K562 (cell line): ENCODE data around the gene SNCA. TPM values are rescaled to one million over a fixed set of nuclear protein-coding genes. Genes with fewer than 3 reads are reported as not detected.

Source experiments
- ATAC-seq: fragments of 200-7000 bp; cut with Tn5 transposase; 3 replicates; pipeline ENCODE4 v1.9.1; 2020; ENCODE audit warnings: moderate library complexity
- BruUV-seq: library from RNA; stranded (reverse); fragments of 400-500 nt; replicated peaks from 2 replicates; lab custom pipeline; 2021; lab: Mats Ljungman, UMichigan
- CTCF ChIA-PET: fragments of 300-600 bp; formaldehyde crosslinking; extraction: SDS; loops from one replicate; lab custom pipeline; 2021; ENCODE audit warnings: low intra/inter-chr PET ratio; lab: Yijun Ruan, JAX
- POLR2A ChIA-PET: fragments of 300-600, 350-650 bp; sonication (Branson Sonifier 250); formaldehyde crosslinking; extraction: SDS; loops from one replicate; lab custom pipeline; 2021; ENCODE audit warnings: antibody characterized with exemption, inconsistent platforms; lab: Yijun Ruan, JAX
- DNase-seq, 4 experiments: peaks; one replicate each; pipeline versions ENCODE4 v3.0.0 to v3.0.0-alpha.2; 2011 to 2018; ENCODE audit warnings: low spot score in 3 of 4, mixed read lengths in 3 of 4; ENCODE audit errors: extremely low read depth in 1 of 4
- FAIRE-seq: peaks from 2 replicates; lab custom pipeline; 2011; peaks lifted over from hg19 to GRCh38; lab: Jason Lieb, UNC
- H2AFZ ChIP-seq: 2 replicates; pipeline ENCODE4 v1.6.0; 2011; ENCODE audit warnings: low read depth, low read length, control low read depth, inconsistent platforms
- H3K27ac ChIP-seq: fragments of 200-600 bp; 3 replicates; pipeline ENCODE4 v1.8.0; 2011; ENCODE audit warnings: low read depth, mild to moderate bottlenecking, control low read depth, inconsistent platforms, low read length, moderate library complexity, mixed read lengths; ENCODE audit errors: extremely low read depth
- H3K27me3 ChIP-seq, 2 experiments: fragments of 300-600 bp in 1 of 2; 2 replicates in 1 of 2; 3 replicates in 1 of 2; pipeline versions ENCODE4 v1.6.0 to v1.8.0; 2011; ENCODE audit warnings: inconsistent platforms in 2 of 2, low read length in 2 of 2, mild to moderate bottlenecking in 1 of 2, mixed read lengths in 1 of 2, moderate library complexity in 1 of 2; ENCODE audit not compliant: control insufficient read depth in 2 of 2, insufficient read depth in 2 of 2
- H3K36me3 ChIP-seq: fragments of 300-600 bp; 3 replicates; pipeline ENCODE4 v1.8.0; 2011; ENCODE audit warnings: mild to moderate bottlenecking, low read length, inconsistent platforms; ENCODE audit not compliant: control insufficient read depth, insufficient read depth
- H3K4me1 ChIP-seq, 2 experiments: fragments of 200-600 bp in 1 of 2; replicated peaks in 1 of 2; 2 replicates in 1 of 2; 3 replicates in 1 of 2; pipeline versions ENCODE4 v1.5.1 to v1.8.0; 2011; ENCODE audit warnings: inconsistent platforms in 2 of 2, low read length in 2 of 2, mild to moderate bottlenecking in 1 of 2, mixed read lengths in 1 of 2, moderate library complexity in 1 of 2; ENCODE audit not compliant: control insufficient read depth in 2 of 2, insufficient read depth in 2 of 2
- H3K4me2 ChIP-seq: 2 replicates; pipeline ENCODE4 v1.6.1; 2011; ENCODE audit warnings: low read length, control low read depth, inconsistent platforms, mixed read lengths; ENCODE audit not compliant: insufficient read depth
- H3K4me3 ChIP-seq: fragments of 200-600 bp; sonication (generic), shearing (Covaris generic); 2 replicates; pipeline ENCODE4 v1.5.1; 2016; ENCODE audit warnings: control low read depth, inconsistent platforms
- H3K79me2 ChIP-seq: fragments of 200-600 bp; 3 replicates; pipeline ENCODE4 v1.8.0; 2011; ENCODE audit warnings: low read length, inconsistent platforms; ENCODE audit not compliant: control insufficient read depth, insufficient read depth
- H3K9ac ChIP-seq, 2 experiments: 2 replicates each; pipeline versions ENCODE4 v1.6.0 to v1.6.1; 2011; ENCODE audit warnings: low read depth in 2 of 2, low read length in 2 of 2, control low read depth in 1 of 2, inconsistent platforms in 1 of 2, mild to moderate bottlenecking in 1 of 2, mixed read lengths in 1 of 2; ENCODE audit not compliant: insufficient read depth in 1 of 2
- H3K9me1 ChIP-seq: one replicate; pipeline ENCODE4 v1.6.0; 2011; ENCODE audit warnings: inconsistent platforms, mild to moderate bottlenecking, low read length, moderate library complexity; ENCODE audit not compliant: control insufficient read depth, insufficient read depth
- H3K9me3 ChIP-seq: replicated peaks from 2 replicates; pipeline ENCODE4 v1.5.1; 2011; ENCODE audit warnings: low read depth, low read length, inconsistent platforms; ENCODE audit not compliant: control insufficient read depth, insufficient read depth
- H4K20me1 ChIP-seq: replicated peaks from 2 replicates; pipeline ENCODE4 v1.6.1; 2011; ENCODE audit warnings: low read length, inconsistent platforms, mixed read lengths; ENCODE audit not compliant: control insufficient read depth, insufficient read depth
- BRF2 ChIP-seq: IDR thresholded peaks from 3 replicates; pipeline ENCODE4 v1.6.1; 2011; ENCODE audit warnings: borderline replicate concordance, mild to moderate bottlenecking; ENCODE audit not compliant: insufficient read length, insufficient read depth
- DEAF1 ChIP-seq: fragments of 450-650 bp; formaldehyde crosslinking; IDR thresholded peaks from 2 replicates; pipeline ENCODE4 v1.4.0; 2020; ENCODE audit warnings: mild to moderate bottlenecking, moderate library complexity
- E2F8 ChIP-seq: fragments of 450-650 bp; IDR thresholded peaks from 2 replicates; pipeline ENCODE4 v1.7.1; 2018; ENCODE audit warnings: mild to moderate bottlenecking, low read depth; ENCODE audit not compliant: partially characterized antibody
- GABPA ChIP-seq: fragments of 200-800 bp; sonication (Bioruptor generic); conservative IDR thresholded peaks from 2 replicates; pipeline ENCODE4 v1.6.1; 2016; ENCODE audit warnings: low read depth, missing genetic modification characterization, missing compliant biosample characterization
- GATA2 ChIP-seq: sonication (generic); formaldehyde crosslinking; IDR thresholded peaks from 2 replicates; pipeline ENCODE4 v1.4.0; 2020; ENCODE audit warnings: mild to moderate bottlenecking, missing genetic modification reagents
- KAT7 ChIP-seq: sonication (generic); formaldehyde crosslinking; IDR thresholded peaks from 2 replicates; pipeline ENCODE4 v1.8.0; 2022; ENCODE audit warnings: missing genetic modification reagents, mild to moderate bottlenecking, borderline replicate concordance
- NFXL1 ChIP-seq: fragments of 450-650 bp; formaldehyde crosslinking; IDR thresholded peaks from 2 replicates; pipeline ENCODE4 v1.4.0; 2021; ENCODE audit warnings: mild to moderate bottlenecking
- NRF1 ChIP-seq, 2 experiments: fragments of 450-650 bp; IDR thresholded peaks in 1 of 2; conservative IDR thresholded peaks in 1 of 2; 2 replicates each; pipeline ENCODE4 v1.6.1; 2014; ENCODE audit warnings: mild to moderate bottlenecking in 2 of 2
- SAFB ChIP-seq: fragments of 200-400 bp; formaldehyde crosslinking; IDR thresholded peaks from 2 replicates; pipeline ENCODE4 v1.6.1; 2017; ENCODE audit warnings: low read depth, low read length, borderline replicate concordance
- TRIM28 ChIP-seq: fragments of 450-650 bp; IDR thresholded peaks from 2 replicates; pipeline ENCODE4 v1.6.1; 2017
- ZBTB43 ChIP-seq: sonication (generic); formaldehyde crosslinking; IDR thresholded peaks from 2 replicates; pipeline ENCODE4 v1.8.0; 2023; ENCODE audit warnings: mild to moderate bottlenecking, missing genetic modification reagents
- ZC3H8 ChIP-seq: fragments of 450-650 bp; IDR thresholded peaks from 2 replicates; pipeline ENCODE4 v1.6.1; 2017
- ZNF140 ChIP-seq: fragments of 250-450 bp; sonication (Bioruptor Pico); IDR thresholded peaks from 2 replicates; pipeline ENCODE4 v1.8.0; 2021; ENCODE audit warnings: moderate library complexity, mild to moderate bottlenecking, inconsistent platforms
- ZNF23 ChIP-seq: fragments of 250-450 bp; sonication (Bioruptor Pico); IDR thresholded peaks from 2 replicates; pipeline ENCODE4 v1.4.0; 2020; ENCODE audit warnings: mild to moderate bottlenecking
- ZNF444 ChIP-seq: fragments of 250-450 bp; sonication (Bioruptor Pico); IDR thresholded peaks from 2 replicates; pipeline ENCODE4 v1.4.0; 2020; ENCODE audit warnings: mild to moderate bottlenecking, moderate library complexity
- ZNF778 ChIP-seq: fragments of 450-650 bp; formaldehyde crosslinking; IDR thresholded peaks from 2 replicates; pipeline ENCODE4 v1.4.0; 2020; ENCODE audit warnings: mild to moderate bottlenecking, moderate library complexity
- WGBS: fragments of 100-300 bp; shearing (Covaris generic); methylation state at CpG from one replicate; pipeline ENCODE4 v1.1.6; 2016; ENCODE audit warnings: low coverage, mixed read lengths; ENCODE audit not compliant: insufficient coverage; ENCODE audit errors: missing lambda C conversion rate; 5-methylcytosine and 5-hydroxymethylcytosine counted together
- in situ Hi-C: fragments of 300-500 bp; cut with MboI; formaldehyde crosslinking; loops from 4 replicates; pipeline ENCODE4 v1.15.0; 2018; ENCODE audit warnings: inconsistent platforms, mixed read lengths
- intact Hi-C: fragments of 100-400 bp; cut with micrococcal nuclease; formaldehyde crosslinking; loops from 2 replicates; pipeline ENCODE4 v1.14.2; 2022
- polyA plus RNA-seq, 8 experiments: library from polyadenylated mRNA; depleted of rRNA in 4 of 8; stranded (reverse) in 5 of 8; unstranded in 3 of 8; fragments of >200 nt; fragmentation: Nextera tagmentation in 2 of 8; fragmentation: Illumina TruSeq in 1 of 8; extraction: Ambion mirVana in 2 of 8; extraction: Trizol in 1 of 8; gene quantifications; 2 replicates each; pipeline versions ENCODE4 v1.2.1 to v1.2.3, GENCODE V29; 2011 to 2014; ENCODE audit warnings: inconsistent platforms in 1 of 8, missing spikeins in 1 of 8
- total RNA-seq, 7 experiments: library from RNA; depleted of rRNA in 6 of 7; stranded (reverse); fragments of >200 nt in 6 of 7; fragmentation: Illumina TruSeq in 2 of 7; extraction: Trizol in 2 of 7; gene quantifications; 2 replicates each; pipeline versions ENCODE4 v1.2.1 to v1.2.3, GENCODE V29; 2011 to 2021; ENCODE audit warnings: low replicate concordance in 1 of 7

The SNCA gene
- total and polyA plus RNA-seq, 9 of the 15 experiments (the other 6 are each of a cell fraction or from before 2014, with no cell fraction given) = 1.7 to 12.6 (median 3.6) TPM

- 0% methylated on average over 2 of the region's 2 CpGs for WGBS
- no peaks in the 10 kb centered on the region for H3K36me3 ChIP-seq
- in situ Hi-C loops (no loop called here), intact Hi-C loops (no loop called here)
- no peaks in the 10 kb centered on the region for H3K4me1 ChIP-seq
- no peak overlapping the region for H3K27ac ChIP-seq
- no peaks in the 10 kb centered on the region for H3K79me2 ChIP-seq
- ChIA-PET CTCF (no interaction called here), POLR2A (no interaction called here)
- DNase-seq (no peak), FAIRE-seq (no peak), ATAC-seq (no peak)
- H3K27me3 ChIP-seq = no peaks in the 10 kb centered on the region
- H3K4me2 ChIP-seq = no peak overlapping the region
- H3K9ac ChIP-seq = no peak overlapping the region
- no peak overlapping the region for H3K4me3 ChIP-seq
- BruUV-seq = no TSS peak
- no peaks in the 10 kb centered on the region for H3K9me1 ChIP-seq
- no peaks in the 10 kb centered on the region for H3K9me3 ChIP-seq
- no peak overlapping the region for H2AFZ ChIP-seq
- no peaks in the 10 kb centered on the region for H4K20me1 ChIP-seq
- TF ChIP-seq SAFB = no peak
- TF ChIP-seq E2F8 = no peak
- TF ChIP-seq GATA2 (CRISPR knock-in tag) = no peak
- TF ChIP-seq KAT7 = no peak
- no peak for TF ChIP-seq ZNF444
- TF ChIP-seq GABPA (tag) = no peak
- no peak for TF ChIP-seq ZNF140
- no peak for TF ChIP-seq ZNF778
- no peak for TF ChIP-seq NFXL1 (CRISPR knock-in tag)
- TF ChIP-seq ZBTB43 (CRISPR knock-in tag) = no peak
- no peak for TF ChIP-seq TRIM28
- TF ChIP-seq NRF1 (conservative IDR thresholded peaks at IDR 0.05 in 1 of 2, IDR thresholded peaks at IDR 0.05 in 1 of 2) = no peak
- no peak for TF ChIP-seq ZC3H8
- no peak for TF ChIP-seq DEAF1 (CRISPR knock-in tag)
- no peak for TF ChIP-seq BRF2
- TF ChIP-seq ZNF23 (CRISPR knock-in tag) = no peak
Measured at GRCh38 chr4:89682808-89683207, 154.2 kb downstream of the SNCA start.
